HG02678 (cell line): ENCODE measurements around the gene GPR183.

Experiments used
- ATAC-seq: cut with Tn5 transposase; IDR thresholded peaks from one replicate; pipeline ENCODE4 v1.9.1; 2021; ENCODE audit warnings: mild to moderate bottlenecking, moderate library complexity; ENCODE audit not compliant: unreplicated experiment

The GPR183 gene

GRCh38 chr13:99272481-99272880 is 34.7 kb downstream of the GPR183 start:
- no peak for ATAC-seq

- ATAC-seq: no peak
Measured at GRCh38 chr13:99271249-99271648, 36.0 kb downstream of the GPR183 start.

GRCh38 chr13:99270518-99270917 is 36.7 kb downstream of the GPR183 start:
- no peak for ATAC-seq

- peak; percentile 73 for ATAC-seq
Measured at GRCh38 chr13:99269627-99270241, 37.5 kb downstream of the GPR183 start.

GRCh38 chr13:99268822-99269221 is 38.4 kb downstream of the GPR183 start:
- no peak for ATAC-seq

- no peak for ATAC-seq
Measured at GRCh38 chr13:99267927-99268326, 39.3 kb downstream of the GPR183 start.

- no peak for ATAC-seq
Measured at GRCh38 chr13:99266827-99267226, 40.4 kb downstream of the GPR183 start.

- no peak for ATAC-seq
Measured at GRCh38 chr13:99265821-99266426, 41.3 kb downstream of the GPR183 start.

- no peak for ATAC-seq
Measured at GRCh38 chr13:99265162-99265800, 41.9 kb downstream of the GPR183 start.

- no peak for ATAC-seq
Measured at GRCh38 chr13:99264051-99264450, 43.1 kb downstream of the GPR183 start.

- ATAC-seq: no peak
Measured at GRCh38 chr13:99263126-99263785, 43.9 kb downstream of the GPR183 start.

- ATAC-seq: no peak
Measured at GRCh38 chr13:99261059-99261458, 46.1 kb downstream of the GPR183 start.

- no peak for ATAC-seq
Measured at GRCh38 chr13:99260216-99260615, 47.0 kb downstream of the GPR183 start.

- ATAC-seq: peak; percentile 65
Measured at GRCh38 chr13:99258946-99259345, 48.3 kb downstream of the GPR183 start.

GRCh38 chr13:99258210-99258860 is 48.9 kb downstream of the GPR183 start, which contains the start of gene GPR18:
Gene GPR18, minus strand, starts transcription at chr13:99258379. Its CDS starts 2,507 bp downstream, at chr13:99255872.
- peak; percentile 88 for ATAC-seq

- no peak for ATAC-seq
Measured at GRCh38 chr13:99257291-99257690, 49.9 kb downstream of the GPR183 start.

GRCh38 chr13:99256709-99257108 is 50.5 kb downstream of the GPR183 start:
- no peak for ATAC-seq

- no peak for ATAC-seq
Measured at GRCh38 chr13:99256283-99256682, 50.9 kb downstream of the GPR183 start.

- no peak for ATAC-seq
Measured at GRCh38 chr13:99255271-99255670, 51.9 kb downstream of the GPR183 start.

GRCh38 chr13:99254830-99255229 is 52.4 kb downstream of the GPR183 start:
- no peak for ATAC-seq

- no peak for ATAC-seq
Measured at GRCh38 chr13:99251921-99252320, 55.3 kb downstream of the GPR183 start.
